ENCODE results near the gene SV2A. TPM values are rescaled to one million over a fixed set of nuclear protein-coding genes. Genes with fewer than 3 reads are reported as not detected.
"Not testable (repeated sequence)": the region's sequence is repeated elsewhere in the genome, so short reads cannot be mapped to it uniquely, and the experiment has no call there.

Gene SV2A
- total RNA-seq, 6 donors from 2014 or later: 0.44 to 1.6 (median 0.98) TPM

GRCh38 chr1:149888247-149888998 is 29.2 kb downstream of the SV2A start:
- Histone ChIP-seq H3K9me3 (no peaks in the 10 kb centered on the region), H3K27me3 (no peaks in the 10 kb centered on the region), H3K27ac (peak overlapping the region; percentile 99 to 100 (median 100)), H3K4me3 (peak overlapping the region; percentile 4 to 67 (median 58)), H3K4me1 (peaks cover 15 to 25% (median 18%) of the 10 kb centered on the region in 4 donors), H3K36me3 (no peaks in the 10 kb centered on the region)
- DNase-seq: peak; percentile 81 to 92
- 4 to 5% methylated on average over 25 to 28 of the region's 28 CpGs for WGBS, 2 donors
- peak; percentile 60 to 75 for ATAC-seq (ENCODE audit: low FRiP score in 2 of 2)
- TF ChIP-seq EP300 (IDR thresholded peaks at IDR 0.05) (peak in 1 of 4 donors; percentile 6), POLR2A (IDR thresholded peaks at IDR 0.05) (peak in 1 of 4 donors; percentile 52), CTCF (IDR thresholded peaks at IDR 0.05) (peak in 4 of 6 experiments; percentile 55 to 63 (median 60)), POLR2AphosphoS5 (IDR thresholded peaks at IDR 0.05) (peak in 1 of 2 donors; percentile 23)

GRCh38 chr1:149887456-149888246 is 30.0 kb downstream of the SV2A start:
- Histone ChIP-seq H3K4me3 (peak overlapping the region; percentile 42 to 67 (median 58)), H3K9me3 (no peaks in the 10 kb centered on the region), H3K4me1 (peaks cover 15 to 26% (median 19%) of the 10 kb centered on the region in 4 donors), H3K27me3 (no peaks in the 10 kb centered on the region), H3K27ac (peak overlapping the region; percentile 99 to 100 (median 100)), H3K36me3 (no peaks in the 10 kb centered on the region)
- peak; percentile 90 to 94 for DNase-seq
- peak; percentile 85 to 87 for ATAC-seq (ENCODE audit: low FRiP score in 2 of 2)
- TF ChIP-seq POLR2AphosphoS5 (IDR thresholded peaks at IDR 0.05) (peak; percentile 89 to 92), CTCF (IDR thresholded peaks at IDR 0.05) (peak in 3 of 6 experiments; percentile 30 to 44 (median 34)), EP300 (IDR thresholded peaks at IDR 0.05) (peak in 1 of 4 donors; percentile 1), POLR2A (IDR thresholded peaks at IDR 0.05) (peak; percentile 60 to 97 (median 77))
- 0 to 2% methylated on average over 25 to 46 of the region's 46 CpGs for WGBS, 2 donors

- Histone ChIP-seq H3K4me3 (peak overlapping the region; percentile 42 to 67 (median 58)), H3K27ac (peak overlapping the region; percentile 99 to 100 (median 100)), H3K4me1 (peaks cover 15 to 26% (median 19%) of the 10 kb centered on the region in 4 donors)
- 0% methylated on average over 13 of the region's 13 CpGs for WGBS, 2 donors
- H3K36me3 ChIP-seq; ATAC-seq (ENCODE audit: low FRiP score in 2 of 2); DNase-seq; H3K27me3 ChIP-seq; H3K9me3 ChIP-seq: not testable (repeated sequence)
- peak in 1 of 6 experiments; percentile 4 for TF ChIP-seq CTCF (IDR thresholded peaks at IDR 0.05)
These were observed 30.5 kb downstream of the SV2A start for GRCh38 chr1:149887196-149887455.

GRCh38 chr1:149886396-149887195 is 31.0 kb downstream of the SV2A start:
- DNase-seq (peak; percentile 91 to 95), ATAC-seq (ENCODE audit: low FRiP score in 2 of 2) (peak; percentile 89 to 94)
- H3K9me3 ChIP-seq: no peaks in the 10 kb centered on the region
- H3K27me3 ChIP-seq: no peaks in the 10 kb centered on the region
- H3K4me3 ChIP-seq: peak overlapping the region; percentile 54 to 67 (median 58)
- TF ChIP-seq CTCF (IDR thresholded peaks at IDR 0.05) (peak in 2 of 6 experiments; percentile 6 to 38), EP300 (IDR thresholded peaks at IDR 0.05) (peak in 2 of 4 donors; percentile 47 to 93), POLR2A (IDR thresholded peaks at IDR 0.05) (peak; percentile 94 to 100 (median 100)), POLR2AphosphoS5 (IDR thresholded peaks at IDR 0.05) (peak; percentile 98 to 100)
- peaks cover 15 to 26% (median 19%) of the 10 kb centered on the region in 4 donors for H3K4me1 ChIP-seq
- 0 to 1% methylated on average over 27 to 61 of the region's 62 CpGs for WGBS, 2 donors
- peak overlapping the region; percentile 99 to 100 (median 100) for H3K27ac ChIP-seq
- H3K36me3 ChIP-seq: no peaks in the 10 kb centered on the region

- WGBS, 2 donors: 0% methylated on average over 4 to 19 of the region's 19 CpGs
- Histone ChIP-seq H3K4me3 (peak overlapping the region; percentile 54 to 67 (median 58)), H3K27ac (peak overlapping the region; percentile 99 to 100 (median 100)), H3K4me1 (peaks cover 15 to 26% (median 19%) of the 10 kb centered on the region in 4 donors)
- not testable (repeated sequence) for H3K27me3 ChIP-seq, H3K9me3 ChIP-seq, H3K36me3 ChIP-seq
- peak in 1 of 2 donors; percentile 86 for DNase-seq
- peak in 1 of 2 donors; percentile 4 for ATAC-seq (ENCODE audit: low FRiP score in 2 of 2)
These were observed 31.6 kb downstream of the SV2A start for GRCh38 chr1:149886121-149886395.
